ENCODE measurements around the gene METTL14. TPM values are rescaled to one million over a fixed set of nuclear protein-coding genes. Genes with fewer than 3 reads are reported as not detected.

METTL14 gene
- total RNA-seq, 2 experiments from 2014 or later = 46.1 to 48.3 TPM

DNA sequence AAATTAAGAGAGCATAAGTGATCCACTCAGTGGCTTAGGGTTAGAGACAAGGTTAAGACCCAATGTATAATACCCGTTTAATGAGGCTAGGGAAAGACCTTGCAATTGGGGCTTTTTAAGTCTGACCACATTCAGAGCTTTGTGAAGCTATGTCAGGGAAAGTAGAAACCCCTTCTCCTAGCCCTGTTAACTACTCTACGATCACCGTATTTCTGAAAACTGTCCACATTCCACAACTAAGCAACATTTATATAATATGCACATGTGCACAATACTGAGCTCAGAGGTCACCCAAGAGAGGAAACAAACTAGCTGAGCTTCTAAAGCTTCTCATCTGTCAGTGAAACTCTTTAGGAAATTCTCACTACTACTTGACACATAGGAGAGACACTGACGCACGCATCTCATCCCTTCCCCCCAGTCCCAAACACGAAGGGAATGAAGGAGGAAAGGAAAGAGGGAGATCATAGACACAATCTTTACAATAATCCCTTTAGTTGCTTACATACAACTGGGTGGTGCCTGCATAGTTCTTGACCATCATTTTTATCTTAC is 56.2 kb downstream of the METTL14 start:
- H3K27ac Mint-ChIP-seq = no peak overlapping the region
- peaks cover 29% of the 10 kb centered on the region for H3K36me3 Mint-ChIP-seq (ENCODE audit: low read depth)
- CTCF ChIA-PET = interaction anchor here (0.8 to 1.1 kb wide), 2 partner anchors 8 to 21 kb away, joined by 3 read pairs; no protein-coding TSS in a partner anchor

DNA sequence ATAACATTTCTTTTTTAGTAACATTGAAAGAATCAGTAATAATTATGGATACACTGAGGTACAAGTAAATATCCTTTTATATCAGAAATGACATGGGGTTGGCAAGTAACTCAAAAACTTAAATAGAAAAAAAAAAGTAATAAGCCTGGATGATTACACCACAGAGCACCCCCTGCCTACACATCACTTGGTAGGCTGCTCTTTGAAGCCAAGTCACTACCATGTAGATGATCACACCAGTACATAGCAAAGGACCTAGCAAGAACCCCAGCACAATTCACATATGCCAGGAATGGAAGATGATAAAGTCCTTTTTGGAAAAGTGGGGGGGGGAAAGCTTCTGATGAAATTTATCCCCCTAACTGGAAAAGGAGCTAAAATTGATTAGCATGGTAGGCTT is 56.9 kb downstream of the METTL14 start:
- H3K36me3 Mint-ChIP-seq (ENCODE audit: low read depth) = peaks cover 31% of the 10 kb centered on the region
- no peak for DNase-seq
- no peaks in the 10 kb centered on the region for H3K4me1 Mint-ChIP-seq
- ChIA-PET CTCF (interaction anchor here (0.6 to 1.1 kb wide), 3 partner anchors 9 to 123 kb away, joined by 3 read pairs; no protein-coding TSS in a partner anchor), POLR2A (no interaction called here)
- no peak overlapping the region for H3K4me3 Mint-ChIP-seq
- no peaks in the 10 kb centered on the region for H3K27me3 Mint-ChIP-seq
- H3K9me3 Mint-ChIP-seq = no peaks in the 10 kb centered on the region
- no peak overlapping the region for H3K27ac Mint-ChIP-seq

More for the DNA sequence above, 56.2 kb downstream of the METTL14 start:
- DNase-seq = no peak
- H3K4me3 Mint-ChIP-seq = no peak overlapping the region
- H3K4me1 Mint-ChIP-seq = no peaks in the 10 kb centered on the region
- H3K9me3 Mint-ChIP-seq = no peaks in the 10 kb centered on the region
- POLR2A ChIA-PET = no interaction called here
- H3K27me3 Mint-ChIP-seq = no peaks in the 10 kb centered on the region

DNA sequence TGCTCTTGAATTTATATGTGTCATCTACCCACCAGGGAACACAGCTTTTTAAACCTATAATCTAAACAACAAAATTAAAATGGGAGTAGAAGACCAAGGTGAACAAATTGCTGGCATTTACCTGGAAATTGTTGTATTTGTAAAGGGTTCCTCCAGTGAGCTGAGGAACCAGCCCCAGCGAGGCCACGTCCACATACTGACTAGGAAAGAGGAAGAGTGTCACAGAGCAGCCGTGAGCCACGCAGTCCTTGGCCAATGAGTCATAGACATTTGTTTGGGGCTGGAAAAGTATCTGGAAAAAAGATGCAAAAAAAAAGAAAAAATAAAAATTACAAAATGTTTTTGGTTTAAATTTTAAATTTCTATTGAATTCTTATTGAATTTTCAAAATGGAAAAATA is 58.7 kb downstream of the METTL14 start:
- no peak overlapping the region for H3K4me3 Mint-ChIP-seq
- POLR2A ChIA-PET = no interaction called here
- H3K9me3 Mint-ChIP-seq = no peaks in the 10 kb centered on the region
- DNase-seq = no peak
- H3K4me1 Mint-ChIP-seq = no peaks in the 10 kb centered on the region
- peaks cover 29% of the 10 kb centered on the region for H3K36me3 Mint-ChIP-seq (ENCODE audit: low read depth)
- CTCF ChIA-PET = no interaction called here
- no peak overlapping the region for H3K27ac Mint-ChIP-seq
- no peaks in the 10 kb centered on the region for H3K27me3 Mint-ChIP-seq

DNA sequence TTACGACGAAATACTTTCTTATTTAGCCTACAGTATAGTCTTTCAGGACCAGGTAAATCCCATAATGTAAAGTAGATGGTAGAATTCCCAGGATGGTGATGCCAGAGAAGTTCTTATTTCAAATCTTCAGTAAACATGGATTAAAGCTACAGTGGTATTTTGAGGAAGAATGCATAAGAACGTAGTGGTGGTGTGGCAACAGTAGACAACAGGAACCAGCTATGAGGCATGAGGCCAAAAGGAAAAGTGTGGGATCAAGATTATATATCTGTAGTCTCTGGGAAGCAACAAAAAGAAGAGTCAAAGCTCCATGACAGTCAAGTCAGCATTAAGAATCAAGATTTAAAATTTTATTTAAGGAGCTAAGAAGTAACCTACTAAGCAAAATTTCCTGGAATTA is 60.2 kb downstream of the METTL14 start:
- Mint-ChIP-seq H3K27ac (no peak overlapping the region), H3K9me3 (no peaks in the 10 kb centered on the region), H3K27me3 (no peaks in the 10 kb centered on the region), H3K36me3 (ENCODE audit: low read depth) (peaks cover 22% of the 10 kb centered on the region), H3K4me1 (no peaks in the 10 kb centered on the region), H3K4me3 (no peak overlapping the region)
- CTCF ChIA-PET = interaction anchor here (1.2 kb wide), 1 partner anchor 20 kb away, joined by 3 read pairs; no protein-coding TSS in a partner anchor
- POLR2A ChIA-PET = no interaction called here
- no peak for DNase-seq

DNA sequence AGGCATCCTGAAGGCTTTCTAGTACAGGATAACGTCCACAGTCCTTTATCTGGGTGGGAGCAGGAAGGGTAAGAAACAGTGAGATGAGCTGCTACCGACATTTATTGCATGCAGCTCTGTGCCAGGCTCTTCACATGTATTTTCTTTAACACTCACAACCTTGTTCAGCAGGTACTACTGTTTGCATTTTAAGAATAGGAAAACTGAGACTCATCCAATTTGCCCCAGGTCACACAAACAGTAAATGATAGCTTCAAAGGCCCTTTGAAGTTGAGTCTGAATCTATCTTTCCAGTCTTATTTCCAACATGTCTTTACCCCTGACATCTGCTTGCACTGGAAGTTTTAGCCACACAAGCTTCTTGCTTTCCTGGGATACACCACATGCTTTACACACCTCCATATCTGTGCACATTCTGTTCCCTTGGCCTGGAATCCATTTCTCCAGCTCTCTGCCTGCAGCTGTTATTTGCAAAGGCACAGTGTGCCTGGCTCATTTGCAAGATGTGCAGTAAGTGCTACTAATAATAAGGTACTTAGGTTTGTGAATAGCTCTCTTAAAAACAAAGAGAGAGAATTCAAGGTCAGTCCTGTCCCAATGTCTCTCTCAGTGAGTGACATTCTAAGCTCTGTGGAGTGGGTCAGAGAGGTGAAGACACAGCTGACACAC is 61.2 kb downstream of the METTL14 start:
- H3K4me3 Mint-ChIP-seq = no peak overlapping the region
- no peak for DNase-seq
- no peaks in the 10 kb centered on the region for H3K27me3 Mint-ChIP-seq
- no peaks in the 10 kb centered on the region for H3K4me1 Mint-ChIP-seq
- H3K9me3 Mint-ChIP-seq = no peaks in the 10 kb centered on the region
- CTCF ChIA-PET = interaction anchor here (0.9 kb wide), 1 partner anchor 77 kb away, joined by 4 read pairs; no protein-coding TSS in a partner anchor
- peaks cover 19% of the 10 kb centered on the region for H3K36me3 Mint-ChIP-seq (ENCODE audit: low read depth)
- POLR2A ChIA-PET = interaction anchor here (0.6 kb wide), 1 partner anchor 404 kb away, joined by 3 read pairs; no protein-coding TSS in a partner anchor
- H3K27ac Mint-ChIP-seq = no peak overlapping the region

DNA sequence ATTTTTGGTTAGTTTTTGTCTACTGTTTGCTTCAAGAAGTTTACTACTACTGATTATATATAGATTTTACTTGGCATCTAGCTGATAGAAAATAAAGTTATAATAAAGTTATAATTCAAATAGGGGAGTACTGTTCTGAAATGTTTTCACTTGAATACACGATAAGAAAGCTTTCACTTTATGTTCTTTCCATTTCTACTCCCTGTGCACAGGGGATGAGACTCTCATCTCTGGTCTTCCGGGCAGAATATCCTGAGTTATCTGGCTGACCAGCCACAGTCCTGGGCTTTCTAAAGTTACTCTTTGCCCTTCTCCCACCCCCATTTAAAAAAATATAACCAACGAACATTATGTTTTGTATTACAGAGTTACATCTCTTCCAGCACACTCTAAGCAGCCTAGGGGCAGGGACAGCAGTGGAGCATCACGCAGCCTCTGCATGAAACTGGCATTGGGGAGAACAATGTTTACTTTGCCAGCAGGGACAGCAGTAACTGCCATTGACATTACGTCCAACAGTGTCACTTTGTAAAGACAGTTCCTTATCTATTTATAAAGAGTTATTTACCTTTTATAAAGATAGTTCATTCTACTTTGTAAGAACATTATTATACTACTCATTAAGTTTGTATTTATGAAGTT is 64.3 kb downstream of the METTL14 start:
- H3K4me3 Mint-ChIP-seq = no peak overlapping the region
- H3K27me3 Mint-ChIP-seq = no peaks in the 10 kb centered on the region
- no peaks in the 10 kb centered on the region for H3K9me3 Mint-ChIP-seq
- no peak for DNase-seq
- POLR2A ChIA-PET = no interaction called here
- CTCF ChIA-PET = no interaction called here
- H3K36me3 Mint-ChIP-seq (ENCODE audit: low read depth) = peaks cover 22% of the 10 kb centered on the region
- H3K27ac Mint-ChIP-seq = no peak overlapping the region
- H3K4me1 Mint-ChIP-seq = no peaks in the 10 kb centered on the region

DNA sequence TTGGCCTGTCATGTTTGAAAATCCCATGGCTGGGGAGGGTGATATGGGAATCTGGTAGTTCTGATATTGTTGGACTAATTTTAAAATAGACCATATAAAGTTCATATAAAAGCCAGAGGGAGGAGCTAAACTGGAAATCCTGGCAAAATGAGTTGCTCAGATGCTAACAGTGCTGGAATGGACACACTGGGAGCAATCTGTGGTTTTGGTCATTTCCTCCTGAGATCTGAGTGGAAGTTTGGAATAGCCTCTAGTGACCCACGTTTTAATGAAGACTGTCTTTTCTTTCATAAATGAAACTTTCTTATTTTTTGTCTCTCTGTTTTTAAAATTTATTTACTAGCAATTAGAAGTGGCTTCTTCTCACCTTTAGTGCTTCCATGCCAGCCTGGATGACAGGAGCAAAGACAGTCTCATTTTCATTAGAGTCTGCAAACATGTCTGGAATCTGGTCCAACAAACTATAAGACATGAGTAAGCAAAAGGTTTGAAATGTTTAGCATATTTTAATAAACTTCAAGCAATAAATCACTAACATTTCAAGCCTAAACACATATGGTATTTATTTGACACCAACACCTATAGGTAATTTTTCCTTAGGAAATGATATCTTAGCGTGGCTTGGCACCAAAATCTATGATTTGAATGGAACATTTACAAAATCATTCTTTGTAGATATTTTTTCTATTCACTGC is 66.6 kb downstream of the METTL14 start:
- peaks cover 22% of the 10 kb centered on the region for H3K36me3 Mint-ChIP-seq (ENCODE audit: low read depth)
- H3K4me3 Mint-ChIP-seq = no peak overlapping the region
- no peak for DNase-seq
- no peaks in the 10 kb centered on the region for H3K4me1 Mint-ChIP-seq
- no peaks in the 10 kb centered on the region for H3K9me3 Mint-ChIP-seq
- POLR2A ChIA-PET = no interaction called here
- CTCF ChIA-PET = interaction anchor here (1.1 kb wide), 1 partner anchor 137 kb away, joined by 4 read pairs; the partner anchor contains the start of gene SYNPO2
- H3K27me3 Mint-ChIP-seq = no peaks in the 10 kb centered on the region
- no peak overlapping the region for H3K27ac Mint-ChIP-seq

DNA sequence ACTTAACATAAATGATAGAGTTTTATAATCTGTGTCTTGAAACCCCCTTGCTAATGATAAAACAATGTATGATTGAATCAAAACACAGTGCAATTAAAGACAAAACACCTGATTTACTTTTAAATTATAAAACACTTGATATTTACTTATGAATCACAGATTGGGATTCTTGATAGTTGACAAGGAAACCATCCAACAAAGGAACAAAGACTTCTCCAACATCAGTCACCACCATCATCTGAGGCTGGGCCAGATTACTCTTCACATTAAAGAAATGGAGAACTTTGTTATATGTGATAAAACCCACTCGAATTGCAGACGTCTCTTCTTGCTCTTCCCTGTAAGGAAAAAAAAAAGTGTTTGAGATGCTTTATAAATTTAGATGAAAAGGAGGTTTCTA is 67.4 kb downstream of the METTL14 start:
- Mint-ChIP-seq H3K27me3 (no peaks in the 10 kb centered on the region), H3K27ac (no peak overlapping the region), H3K9me3 (no peaks in the 10 kb centered on the region), H3K36me3 (ENCODE audit: low read depth) (peaks cover 22% of the 10 kb centered on the region), H3K4me1 (no peaks in the 10 kb centered on the region), H3K4me3 (no peak overlapping the region)
- DNase-seq = no peak
- ChIA-PET CTCF (no interaction called here), POLR2A (no interaction called here)

DNA sequence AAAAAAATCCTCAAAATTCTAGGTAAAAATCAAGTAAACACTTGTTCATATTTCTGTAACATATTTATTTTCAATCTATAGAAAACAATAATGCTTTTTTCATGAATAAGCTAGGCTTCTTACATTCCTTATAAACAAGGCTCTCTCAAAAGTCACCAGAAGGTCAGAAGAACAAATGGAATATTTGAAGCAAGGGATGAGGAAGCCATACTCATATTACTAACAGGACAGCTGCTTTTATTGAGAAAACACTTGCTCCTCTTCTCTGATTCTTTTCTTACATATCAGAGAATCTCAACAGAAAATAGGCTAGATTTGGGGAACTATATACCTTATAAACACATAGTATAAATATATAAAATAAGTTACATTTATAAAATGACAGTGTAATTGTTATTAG is 67.9 kb downstream of the METTL14 start:
- peaks cover 21% of the 10 kb centered on the region for H3K36me3 Mint-ChIP-seq (ENCODE audit: low read depth)
- no peak overlapping the region for H3K27ac Mint-ChIP-seq
- CTCF ChIA-PET = interaction anchor here (0.7 kb wide), 1 partner anchor 26 kb away, joined by 4 read pairs; no protein-coding TSS in a partner anchor
- POLR2A ChIA-PET = no interaction called here
- no peaks in the 10 kb centered on the region for H3K27me3 Mint-ChIP-seq
- no peak for DNase-seq
- H3K4me1 Mint-ChIP-seq = no peaks in the 10 kb centered on the region
- no peaks in the 10 kb centered on the region for H3K9me3 Mint-ChIP-seq
- no peak overlapping the region for H3K4me3 Mint-ChIP-seq

DNA sequence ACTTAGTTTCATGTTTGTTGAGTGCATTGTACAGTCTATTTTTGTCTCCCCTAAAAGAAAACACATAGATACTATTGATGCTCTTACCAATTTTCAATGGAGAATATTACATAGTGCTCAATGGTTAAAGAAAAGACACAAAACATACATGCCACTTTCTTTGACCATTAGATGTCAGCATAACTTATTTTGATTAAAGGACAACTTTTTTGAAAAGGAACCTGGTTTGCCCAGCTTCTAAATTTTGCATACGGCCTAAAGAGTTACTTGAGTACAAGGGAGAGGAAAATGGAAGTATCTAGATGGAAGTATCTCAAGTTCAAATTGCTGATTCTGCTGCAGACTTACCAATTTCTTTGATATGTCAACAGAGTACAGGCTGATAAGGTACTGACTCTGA is 68.5 kb downstream of the METTL14 start:
- Mint-ChIP-seq H3K36me3 (ENCODE audit: low read depth) (peaks cover 21% of the 10 kb centered on the region), H3K27me3 (no peaks in the 10 kb centered on the region), H3K4me3 (no peak overlapping the region), H3K9me3 (no peaks in the 10 kb centered on the region), H3K27ac (no peak overlapping the region), H3K4me1 (no peaks in the 10 kb centered on the region)
- POLR2A ChIA-PET = no interaction called here
- no peak for DNase-seq
- CTCF ChIA-PET = interaction anchor here (0.7 kb wide), 1 partner anchor 26 kb away, joined by 4 read pairs; no protein-coding TSS in a partner anchor

DNA sequence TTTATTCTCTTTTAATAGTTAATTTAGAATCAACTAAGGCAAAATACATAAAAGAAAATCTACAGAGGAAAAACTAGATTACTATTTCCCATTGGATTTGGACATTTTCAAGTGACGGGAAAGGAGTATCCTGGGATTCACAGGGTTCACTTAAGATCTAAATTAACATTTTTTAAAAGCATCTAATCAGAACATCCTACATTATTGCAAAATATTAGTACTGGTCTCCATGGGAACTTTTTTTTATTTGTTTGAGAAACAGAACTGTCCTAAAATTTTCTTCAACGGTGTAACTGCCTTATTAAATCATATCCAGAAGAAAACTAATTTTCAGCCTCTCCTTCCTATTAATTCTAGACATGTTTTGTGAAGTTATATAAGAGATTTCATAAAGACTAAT is 69.7 kb downstream of the METTL14 start:
- Mint-ChIP-seq H3K36me3 (ENCODE audit: low read depth) (peaks cover 21% of the 10 kb centered on the region), H3K4me1 (no peaks in the 10 kb centered on the region), H3K27me3 (no peaks in the 10 kb centered on the region), H3K4me3 (no peak overlapping the region), H3K27ac (no peak overlapping the region), H3K9me3 (no peaks in the 10 kb centered on the region)
- ChIA-PET POLR2A (no interaction called here), CTCF (no interaction called here)
- no peak for DNase-seq

DNA sequence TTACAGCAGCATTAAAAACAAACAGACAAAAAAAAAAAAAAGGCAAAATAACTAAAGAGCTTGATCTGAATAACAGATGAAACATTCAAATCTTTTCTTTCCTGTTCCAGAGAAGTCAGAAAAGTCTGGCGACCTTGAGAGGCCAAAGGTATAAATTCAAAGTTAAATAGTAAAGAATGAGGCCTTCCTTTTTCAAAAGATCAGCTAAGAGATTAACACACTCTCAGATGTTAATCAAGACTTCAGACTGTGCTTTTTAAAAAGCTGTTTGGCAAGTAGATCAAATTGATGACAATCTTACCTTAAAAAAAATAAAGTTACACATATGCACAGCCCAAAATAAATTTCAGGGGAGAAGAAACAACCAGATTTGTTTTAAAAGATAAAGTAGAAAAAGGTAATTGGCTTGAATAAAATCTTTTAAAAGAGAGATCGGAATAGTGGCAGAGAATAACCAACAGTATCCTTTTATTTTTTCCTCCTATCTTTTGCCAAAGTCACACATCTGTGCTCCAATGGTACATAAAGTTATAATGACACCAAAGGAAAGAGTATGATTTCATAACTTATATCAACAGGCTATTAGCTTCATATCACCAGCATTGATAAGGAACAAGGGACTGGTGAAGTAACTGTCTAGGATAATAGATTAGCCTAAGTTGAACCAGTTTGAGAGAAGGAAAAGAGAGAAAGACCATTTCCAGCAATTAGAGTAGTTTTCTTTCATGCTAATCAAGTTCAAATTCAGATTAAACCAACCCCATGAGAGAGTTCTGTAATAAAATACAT is 70.4 kb downstream of the METTL14 start:
- Mint-ChIP-seq H3K4me1 (no peaks in the 10 kb centered on the region), H3K9me3 (no peaks in the 10 kb centered on the region), H3K36me3 (ENCODE audit: low read depth) (peaks cover 21% of the 10 kb centered on the region), H3K27me3 (no peaks in the 10 kb centered on the region), H3K27ac (no peak overlapping the region), H3K4me3 (no peak overlapping the region)
- ChIA-PET POLR2A (no interaction called here), CTCF (interaction anchor here (0.6 kb wide), 1 partner anchor 1638 kb away, joined by 5 read pairs; no protein-coding TSS in a partner anchor)
- no peak for DNase-seq

Data from activated CD4-positive, alpha-beta T cell treated with anti-CD3 and anti-CD28 coated beads, Interleukin-2, amount 10 ng/mL, durations not matched to agents 7 days and 5 days (primary cell).